ENCODE results near the gene CLNK.

The CLNK gene

GRCh38 chr4:10608501-10609219, 75.9 kb downstream of the CLNK start:
- no peak for DNase-seq

- DNase-seq, result no peak
Observed at GRCh38 chr4:10607206-10607605, 77.4 kb downstream of the CLNK start.

GRCh38 chr4:10606483-10607155, 77.9 kb downstream of the CLNK start:
- DNase-seq, result no peak

GRCh38 chr4:10605746-10606482, 78.7 kb downstream of the CLNK start:
- no peak for DNase-seq

- DNase-seq, result no peak
Observed at GRCh38 chr4:10605031-10605430, 79.5 kb downstream of the CLNK start.

- no peak for DNase-seq
Observed at GRCh38 chr4:10599574-10599973, 85.0 kb downstream of the CLNK start.

- no peak for DNase-seq
Observed at GRCh38 chr4:10598829-10599228, 85.7 kb downstream of the CLNK start.

- no peak for DNase-seq
Observed at GRCh38 chr4:10596586-10597290, 87.8 kb downstream of the CLNK start.

- no peak for DNase-seq
Observed at GRCh38 chr4:10593130-10593529, 91.4 kb downstream of the CLNK start.

- DNase-seq, result no peak
Observed at GRCh38 chr4:10590896-10591295, 93.7 kb downstream of the CLNK start.

GRCh38 chr4:10589799-10590198, 94.8 kb downstream of the CLNK start:
- DNase-seq, result no peak

GRCh38 chr4:10589321-10589720, 95.2 kb downstream of the CLNK start:
- DNase-seq, result no peak

GRCh38 chr4:10587697-10588096, 96.9 kb downstream of the CLNK start:
- no peak for DNase-seq

GRCh38 chr4:10587296-10587695, 97.3 kb downstream of the CLNK start:
- DNase-seq, result no peak

GRCh38 chr4:10584042-10584441, 100.5 kb downstream of the CLNK start:
- DNase-seq, result peak; percentile 79 to 82

GRCh38 chr4:10582951-10583350, 101.6 kb downstream of the CLNK start:
- DNase-seq, result no peak

- DNase-seq, result peak; percentile 36 to 48
Observed at GRCh38 chr4:10582059-10582686, 102.4 kb downstream of the CLNK start.

- no peak for DNase-seq
Observed at GRCh38 chr4:10581022-10581421, 103.5 kb downstream of the CLNK start.

- no peak for DNase-seq
Observed at GRCh38 chr4:10579648-10580047, 104.9 kb downstream of the CLNK start.

GRCh38 chr4:10577508-10578426, 106.8 kb downstream of the CLNK start:
- no peak for DNase-seq

- DNase-seq, result no peak
Observed at GRCh38 chr4:10577018-10577417, 107.5 kb downstream of the CLNK start.

Measured in inflammatory macrophage (primary cell).